NB4 (cell line): Measurements from ENCODE around the gene DCUN1D2.

ENCODE experiments used
- CTCF ChIP-seq: IDR thresholded peaks from one replicate; pipeline ENCODE4 v1.5.1; 2012; ENCODE audit warnings: low read depth, low read length
- MAX ChIP-seq: IDR thresholded peaks from 2 replicates; pipeline ENCODE4 v1.6.1; 2011; ENCODE audit warnings: low read depth, low read length

- TF ChIP-seq CTCF (no peak), MAX (no peak)
Measured at GRCh38 chr13:113464476-113464875, 26.0 kb downstream of the DCUN1D2 start.
